Endothelial cell of umbilical vein (primary cell): ENCODE measurements around the gene BRF1. TPM values are rescaled to one million over a fixed set of nuclear protein-coding genes. Genes with fewer than 3 reads are reported as not detected.

Experiments used
- BruUV-seq: library from RNA; stranded (reverse); fragments of 400-500 nt; replicated peaks from 2 replicates; lab custom pipeline; 2021; lab: Mats Ljungman, UMichigan
- CTCF ChIA-PET: fragments of 300-600, 350-600 bp; sonication (Branson Sonifier 250); formaldehyde crosslinking; loops from one replicate; lab custom pipeline; 2021; ENCODE audit warnings: antibody characterized with exemption, inconsistent platforms; lab: Charles Lee
- POLR2A ChIA-PET: fragments of 300-600, 350-600 bp; sonication (Branson Sonifier 250); formaldehyde crosslinking; loops from one replicate; lab custom pipeline; 2021; ENCODE audit warnings: antibody characterized with exemption, inconsistent platforms; lab: Charles Lee
- DNase-seq: peaks from one replicate; pipeline ENCODE4 v3.0.0-alpha.2; 2011; ENCODE audit warnings: low read depth, low spot score
- FAIRE-seq: peaks from 2 replicates; lab custom pipeline; 2011; peaks lifted over from hg19 to GRCh38; lab: Jason Lieb, UNC
- H2AFZ ChIP-seq: 2 replicates; pipeline ENCODE4 v1.6.0; 2012; ENCODE audit warnings: low read depth, low read length, control low read depth, inconsistent platforms
- H3K27ac ChIP-seq: 2 replicates; pipeline ENCODE4 v1.5.1; 2011; ENCODE audit warnings: low read depth, mild to moderate bottlenecking, control low read depth, low read length, moderate library complexity; ENCODE audit not compliant: insufficient read depth
- H3K27me3 ChIP-seq, 2 experiments: 2 replicates each; pipeline versions ENCODE4 v1.6.0 to v1.6.1; 2011; ENCODE audit warnings: low read length in 2 of 2, mixed read lengths in 1 of 2; ENCODE audit not compliant: control insufficient read depth in 2 of 2, insufficient read depth in 2 of 2
- H3K36me3 ChIP-seq, 2 experiments: 2 replicates in 1 of 2; 3 replicates in 1 of 2; pipeline ENCODE4 v1.5.1; 2011; ENCODE audit warnings: low read length in 2 of 2, mild to moderate bottlenecking in 1 of 2, moderate library complexity in 1 of 2; ENCODE audit not compliant: control insufficient read depth in 2 of 2, insufficient read depth in 2 of 2; ENCODE audit errors: extremely low read depth in 1 of 2
- H3K4me1 ChIP-seq: 3 replicates; pipeline ENCODE4 v1.5.1; 2011; ENCODE audit warnings: mild to moderate bottlenecking, low read length; ENCODE audit not compliant: control insufficient read depth, insufficient read depth; ENCODE audit errors: extremely low read depth
- H3K4me2 ChIP-seq: 2 replicates; pipeline ENCODE4 v1.6.1; 2011; ENCODE audit warnings: low read length, control low read depth, mixed read lengths; ENCODE audit not compliant: insufficient read depth
- H3K4me3 ChIP-seq, 3 experiments: fragments of 200-600 bp in 1 of 3; sonication (generic), shearing (Covaris generic) in 1 of 3; replicated peaks in 1 of 3; 2 replicates each; pipeline ENCODE4 v1.5.1; 2011 to 2016; ENCODE audit warnings: control low read depth in 3 of 3, low read length in 3 of 3, mild to moderate bottlenecking in 2 of 3, inconsistent platforms in 1 of 3, low read depth in 1 of 3, moderate library complexity in 1 of 3; ENCODE audit not compliant: insufficient read depth in 1 of 3
- H3K79me2 ChIP-seq: 2 replicates; pipeline ENCODE4 v1.6.0; 2012; ENCODE audit warnings: low read length, inconsistent platforms; ENCODE audit not compliant: control insufficient read depth, insufficient read depth
- H3K9ac ChIP-seq: replicated peaks from 2 replicates; pipeline ENCODE3; 2011; ENCODE audit warnings: low read length, control low read depth; ENCODE audit not compliant: insufficient read depth; ENCODE audit errors: extremely low read depth
- H3K9me1 ChIP-seq: replicated peaks from 3 replicates; pipeline ENCODE4 v1.6.0; 2011; ENCODE audit warnings: mild to moderate bottlenecking, low read length; ENCODE audit not compliant: control insufficient read depth, insufficient read depth; ENCODE audit errors: extremely low read depth
- H3K9me3 ChIP-seq: replicated peaks from 2 replicates; pipeline ENCODE4 v1.5.1; 2012; ENCODE audit warnings: low read length, inconsistent platforms; ENCODE audit not compliant: control insufficient read depth, insufficient read depth
- H4K20me1 ChIP-seq: replicated peaks from 2 replicates; pipeline ENCODE3; 2011; ENCODE audit warnings: mild to moderate bottlenecking, low read length; ENCODE audit not compliant: control insufficient read depth, insufficient read depth; ENCODE audit errors: extremely low read depth
- CTCF ChIP-seq, 2 donors: IDR thresholded peaks; 1 replicate in 1 of 2; 2 replicates in 1 of 2; pipeline ENCODE4 v1.5.1; 2011; ENCODE audit warnings: low read length in 2 of 2, mild to moderate bottlenecking in 2 of 2, moderate library complexity in 2 of 2, control low read depth in 1 of 2, inconsistent platforms in 1 of 2, low read depth in 1 of 2; ENCODE audit not compliant: insufficient read depth in 1 of 2; ENCODE audit errors: extremely low read depth in 1 of 2
- EZH2 ChIP-seq: IDR thresholded peaks from 2 replicates; pipeline ENCODE4 v1.6.1; 2012; ENCODE audit warnings: borderline replicate concordance, low read depth, mild to moderate bottlenecking, moderate library complexity, low read length, inconsistent platforms; ENCODE audit not compliant: severe bottlenecking
- FOS ChIP-seq: IDR thresholded peaks from 2 replicates; pipeline ENCODE4 v1.6.1; 2011; ENCODE audit warnings: mild to moderate bottlenecking, low read length, moderate library complexity, borderline replicate concordance; ENCODE audit not compliant: insufficient read depth
- GATA2 ChIP-seq: IDR thresholded peaks from 2 replicates; pipeline ENCODE4 v1.7.0; 2011; ENCODE audit warnings: low read depth, mild to moderate bottlenecking, moderate library complexity, mixed read lengths, low read length; ENCODE audit not compliant: insufficient read length, insufficient read depth
- JUN ChIP-seq: IDR thresholded peaks from 2 replicates; pipeline ENCODE4 v1.6.1; 2011; ENCODE audit warnings: borderline replicate concordance, low read depth; ENCODE audit not compliant: insufficient read length, insufficient read depth
- MAX ChIP-seq: IDR thresholded peaks from 2 replicates; pipeline ENCODE4 v1.6.1; 2011; ENCODE audit not compliant: insufficient read depth, insufficient read length
- MYC ChIP-seq: IDR thresholded peaks from one replicate; pipeline ENCODE4 v1.6.1; 2011; ENCODE audit warnings: mild to moderate bottlenecking, low read depth, low read length
- POLR2A ChIP-seq: IDR thresholded peaks from 2 replicates; pipeline ENCODE4 v1.6.1; 2012; ENCODE audit warnings: low read depth, mild to moderate bottlenecking, control low read depth, low read length
- POLR2AphosphoS5 ChIP-seq: IDR thresholded peaks from 2 replicates; pipeline ENCODE4 v1.6.1; 2012; ENCODE audit warnings: low read depth, mild to moderate bottlenecking, control low read depth, low read length, moderate library complexity; ENCODE audit not compliant: insufficient read depth
- dilution Hi-C: fragments of 300-500 bp; cut with MboI; formaldehyde crosslinking; loops from one replicate; pipeline ENCODE4 v1.15.0; 2019; ENCODE audit warnings: low sequenced_read_pairs; ENCODE audit not compliant: extremely low pct_ligation_motif_present
- intact Hi-C: fragments of 100-400 bp; cut with micrococcal nuclease; formaldehyde crosslinking; loops from one replicate; pipeline ENCODE4 v1.10.0; 2022
- polyA plus RNA-seq, 4 experiments: library from polyadenylated mRNA; depleted of rRNA in 3 of 4; stranded (reverse) in 3 of 4; unstranded in 1 of 4; fragments of >200 nt; gene quantifications; 2 replicates each; pipeline versions ENCODE4 v1.2.1 to v1.2.3, GENCODE V29; 2011 to 2012; ENCODE audit warnings: missing spikeins in 1 of 4
- total RNA-seq: library from RNA; stranded (reverse); gene quantifications from 2 replicates; pipeline ENCODE4 v1.2.3, GENCODE V29; 2021

BRF1 gene
- total and polyA plus RNA-seq, 2 donors (not counting 3 experiments of a cell fraction or from before 2014, with no cell fraction given) = 19.0 to 47.2 TPM

DNA sequence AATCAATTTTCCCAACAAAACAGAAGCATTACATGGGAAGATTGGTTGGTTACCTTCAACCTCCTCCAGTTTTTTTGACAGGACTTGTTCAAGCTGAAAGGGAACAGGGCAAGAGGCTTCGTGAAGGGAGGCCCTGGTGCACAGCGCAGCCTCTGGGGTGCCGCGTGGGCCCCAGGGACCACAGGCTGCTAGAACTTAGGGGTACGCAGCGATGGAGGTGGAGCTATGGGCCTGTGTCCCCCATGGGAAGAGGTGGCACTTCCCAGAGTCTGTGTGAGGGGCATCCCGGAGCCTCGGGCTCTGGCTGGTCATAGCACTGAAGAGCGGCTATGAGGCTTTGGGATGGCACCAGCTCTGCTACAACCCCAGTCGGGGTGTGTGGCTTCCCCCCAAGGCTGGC is 74.6 kb downstream of the BRF1 start:
- Histone ChIP-seq H3K4me2 (no peak overlapping the region), H3K9ac (no peak overlapping the region), H3K9me3 (no peaks in the 10 kb centered on the region), H3K27me3 (no peaks in the 10 kb centered on the region), H4K20me1 (no peaks in the 10 kb centered on the region), H3K9me1 (no peaks in the 10 kb centered on the region), H3K36me3 (peaks cover 0 to 12% of the 10 kb centered on the region in 2 experiments), H3K4me1 (no peaks in the 10 kb centered on the region), H3K27ac (no peak overlapping the region), H3K4me3 (no peak overlapping the region), H2AFZ (no peak overlapping the region), H3K79me2 (no peaks in the 10 kb centered on the region)
- BruUV-seq = no TSS peak
- intact Hi-C loops = no loop called here
- FAIRE-seq (no peak), DNase-seq (no peak)
- dilution Hi-C loops = no loop called here
- ChIA-PET POLR2A (no interaction called here), CTCF (interaction anchor here (1.4 kb wide), 1 partner anchor 126 kb away, joined by 3 read pairs; no protein-coding TSS in a partner anchor)
- TF ChIP-seq EZH2 = no peak
- no peak for TF ChIP-seq MYC
- no peak for TF ChIP-seq POLR2A
- no peak for TF ChIP-seq FOS
- TF ChIP-seq GATA2 = no peak
- TF ChIP-seq POLR2AphosphoS5 = no peak
- TF ChIP-seq CTCF (IDR thresholded peaks at IDR 0.05; ENCODE audit: extremely low read depth in 1 of 2, insufficient read depth in 1 of 2, low read depth in 1 of 2, low read length in 2 of 2) = no peak
- TF ChIP-seq MAX = no peak
- TF ChIP-seq JUN = no peak
